ENCODE data around the gene FBXO27.

Gene FBXO27

GRCh38 chr19:39053276-39054090 lies 21.1 kb upstream of the FBXO27 start:
- Mint-ChIP-seq H3K9me3 (no peaks in the 10 kb centered on the region), H3K4me1 (ENCODE audit: low read depth) (no peaks in the 10 kb centered on the region), H3K27me3 (ENCODE audit: low read depth) (no peaks in the 10 kb centered on the region), H3K27ac (no peak overlapping the region), H3K36me3 (ENCODE audit: low read depth) (no peaks in the 10 kb centered on the region), H3K4me3 (no peak overlapping the region)

- H3K4me3 Mint-ChIP-seq: no peak overlapping the region
- no peaks in the 10 kb centered on the region for H3K27me3 Mint-ChIP-seq (ENCODE audit: low read depth)
- no peaks in the 10 kb centered on the region for H3K4me1 Mint-ChIP-seq (ENCODE audit: low read depth)
- H3K36me3 Mint-ChIP-seq (ENCODE audit: low read depth): no peaks in the 10 kb centered on the region
- H3K27ac Mint-ChIP-seq: no peak overlapping the region
- H3K9me3 Mint-ChIP-seq: no peaks in the 10 kb centered on the region
Observed at GRCh38 chr19:39052846-39053245, 20.5 kb upstream of the FBXO27 start.

- H3K27ac Mint-ChIP-seq: no peak overlapping the region
- H3K36me3 Mint-ChIP-seq (ENCODE audit: low read depth): no peaks in the 10 kb centered on the region
- no peaks in the 10 kb centered on the region for H3K4me1 Mint-ChIP-seq (ENCODE audit: low read depth)
- no peaks in the 10 kb centered on the region for H3K27me3 Mint-ChIP-seq (ENCODE audit: low read depth)
- no peak overlapping the region for H3K4me3 Mint-ChIP-seq
- no peaks in the 10 kb centered on the region for H3K9me3 Mint-ChIP-seq
Observed at GRCh38 chr19:39052243-39052746, 19.9 kb upstream of the FBXO27 start.

- H3K9me3 Mint-ChIP-seq: no peaks in the 10 kb centered on the region
- no peaks in the 10 kb centered on the region for H3K4me1 Mint-ChIP-seq (ENCODE audit: low read depth)
- no peak overlapping the region for H3K27ac Mint-ChIP-seq
- H3K36me3 Mint-ChIP-seq (ENCODE audit: low read depth): no peaks in the 10 kb centered on the region
- no peaks in the 10 kb centered on the region for H3K27me3 Mint-ChIP-seq (ENCODE audit: low read depth)
- H3K4me3 Mint-ChIP-seq: no peak overlapping the region
Observed at GRCh38 chr19:39047073-39047472, 14.7 kb upstream of the FBXO27 start.

GRCh38 chr19:39046037-39046821 lies 13.9 kb upstream of the FBXO27 start:
- Mint-ChIP-seq H3K36me3 (ENCODE audit: low read depth) (no peaks in the 10 kb centered on the region), H3K4me3 (no peak overlapping the region), H3K27me3 (ENCODE audit: low read depth) (no peaks in the 10 kb centered on the region), H3K27ac (no peak overlapping the region), H3K9me3 (no peaks in the 10 kb centered on the region), H3K4me1 (ENCODE audit: low read depth) (no peaks in the 10 kb centered on the region)

GRCh38 chr19:39045506-39045905 lies 13.2 kb upstream of the FBXO27 start:
- Mint-ChIP-seq H3K4me1 (ENCODE audit: low read depth) (no peaks in the 10 kb centered on the region), H3K36me3 (ENCODE audit: low read depth) (no peaks in the 10 kb centered on the region), H3K27me3 (ENCODE audit: low read depth) (no peaks in the 10 kb centered on the region), H3K27ac (no peak overlapping the region), H3K4me3 (no peak overlapping the region), H3K9me3 (no peaks in the 10 kb centered on the region)

- no peaks in the 10 kb centered on the region for H3K4me1 Mint-ChIP-seq (ENCODE audit: low read depth)
Observed at GRCh38 chr19:39038098-39038497, 5.7 kb upstream of the FBXO27 start.

GRCh38 chr19:39037194-39037593 lies 4.8 kb upstream of the FBXO27 start:
- Mint-ChIP-seq H3K4me1 (ENCODE audit: low read depth) (no peaks in the 10 kb centered on the region), H3K36me3 (ENCODE audit: low read depth) (no peaks in the 10 kb centered on the region), H3K4me3 (no peak overlapping the region), H3K27me3 (ENCODE audit: low read depth) (peaks cover 30% of the 10 kb centered on the region), H3K9me3 (no peaks in the 10 kb centered on the region), H3K27ac (no peak overlapping the region)

More at GRCh38 chr19:39038098-39038497, 5.7 kb upstream of the FBXO27 start:
- Mint-ChIP-seq H3K4me3 (no peak overlapping the region), H3K27me3 (ENCODE audit: low read depth) (peaks cover 21% of the 10 kb centered on the region), H3K36me3 (ENCODE audit: low read depth) (no peaks in the 10 kb centered on the region), H3K27ac (no peak overlapping the region), H3K9me3 (no peaks in the 10 kb centered on the region)

GRCh38 chr19:39036581-39036980 lies 4.2 kb upstream of the FBXO27 start:
- H3K36me3 Mint-ChIP-seq (ENCODE audit: low read depth): no peaks in the 10 kb centered on the region
- H3K9me3 Mint-ChIP-seq: no peaks in the 10 kb centered on the region
- no peak overlapping the region for H3K4me3 Mint-ChIP-seq
- no peak overlapping the region for H3K27ac Mint-ChIP-seq
- H3K4me1 Mint-ChIP-seq (ENCODE audit: low read depth): no peaks in the 10 kb centered on the region
- peaks cover 31% of the 10 kb centered on the region for H3K27me3 Mint-ChIP-seq (ENCODE audit: low read depth)

- peaks cover 40% of the 10 kb centered on the region for H3K27me3 Mint-ChIP-seq (ENCODE audit: low read depth)
- H3K36me3 Mint-ChIP-seq (ENCODE audit: low read depth): no peaks in the 10 kb centered on the region
- H3K4me3 Mint-ChIP-seq: peak overlapping the region; percentile 21
- peaks cover 4% of the 10 kb centered on the region for H3K9me3 Mint-ChIP-seq
- H3K4me1 Mint-ChIP-seq (ENCODE audit: low read depth): peaks cover 3% of the 10 kb centered on the region
- H3K27ac Mint-ChIP-seq: no peak overlapping the region
Observed at GRCh38 chr19:39031368-39032062, 834 bp downstream of the FBXO27 start.

- Mint-ChIP-seq H3K27ac (no peak overlapping the region), H3K9me3 (peaks cover 4% of the 10 kb centered on the region), H3K4me3 (peak overlapping the region; percentile 21), H3K4me1 (ENCODE audit: low read depth) (peaks cover 3% of the 10 kb centered on the region), H3K27me3 (ENCODE audit: low read depth) (peaks cover 40% of the 10 kb centered on the region), H3K36me3 (ENCODE audit: low read depth) (no peaks in the 10 kb centered on the region)
Observed at GRCh38 chr19:39030854-39031367, 1.4 kb downstream of the FBXO27 start.

- H3K9me3 Mint-ChIP-seq: peaks cover 4% of the 10 kb centered on the region
- H3K27ac Mint-ChIP-seq: no peak overlapping the region
- no peaks in the 10 kb centered on the region for H3K36me3 Mint-ChIP-seq (ENCODE audit: low read depth)
- H3K4me1 Mint-ChIP-seq (ENCODE audit: low read depth): no peaks in the 10 kb centered on the region
- H3K27me3 Mint-ChIP-seq (ENCODE audit: low read depth): peaks cover 7% of the 10 kb centered on the region
- H3K4me3 Mint-ChIP-seq: no peak overlapping the region
Observed at GRCh38 chr19:39024875-39025641, 7.3 kb downstream of the FBXO27 start.

- H3K4me1 Mint-ChIP-seq (ENCODE audit: low read depth): no peaks in the 10 kb centered on the region
- H3K36me3 Mint-ChIP-seq (ENCODE audit: low read depth): no peaks in the 10 kb centered on the region
- H3K27ac Mint-ChIP-seq: no peak overlapping the region
- no peak overlapping the region for H3K4me3 Mint-ChIP-seq
- no peaks in the 10 kb centered on the region for H3K9me3 Mint-ChIP-seq
- peaks cover 11% of the 10 kb centered on the region for H3K27me3 Mint-ChIP-seq (ENCODE audit: low read depth)
Observed at GRCh38 chr19:39021063-39021462, 11.3 kb downstream of the FBXO27 start.

- Mint-ChIP-seq H3K27ac (no peak overlapping the region), H3K4me1 (ENCODE audit: low read depth) (no peaks in the 10 kb centered on the region), H3K4me3 (no peak overlapping the region), H3K27me3 (ENCODE audit: low read depth) (peaks cover 11% of the 10 kb centered on the region), H3K9me3 (no peaks in the 10 kb centered on the region), H3K36me3 (ENCODE audit: low read depth) (no peaks in the 10 kb centered on the region)
Observed at GRCh38 chr19:39017646-39018045, 14.7 kb downstream of the FBXO27 start.

Data from T-helper 1 cell treated with Interleukin-12 subunit alpha and Interleukin-12 subunit beta and Interleukin-4 antibody, amounts not matched to agents 30 μg/mL and 1 μg/mL, for 36 hours (primary cell).